ENCODE data around the gene RCOR3.
"Not testable (repeated sequence)": the region's sequence is repeated elsewhere in the genome, so short reads cannot be mapped to it uniquely, and the experiment has no call there.

The RCOR3 gene

DNA sequence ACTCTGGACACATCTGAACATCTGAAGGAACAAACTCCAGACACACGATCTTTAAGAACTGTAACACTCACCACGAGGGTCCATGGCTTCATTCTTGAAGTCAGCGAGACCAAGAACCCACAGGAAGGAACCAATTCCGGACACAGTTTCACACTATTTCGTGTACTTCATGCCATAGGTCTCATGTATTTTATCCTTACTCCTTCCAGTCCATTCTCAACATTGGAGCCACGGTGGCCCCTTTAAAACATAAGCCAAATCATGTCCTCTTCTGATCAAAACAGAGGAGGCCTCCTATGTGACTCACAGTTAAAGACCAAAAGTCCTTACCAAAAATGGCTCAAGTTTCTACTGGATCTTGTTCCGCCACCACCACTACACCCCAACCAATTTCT, 29.8 kb upstream of the RCOR3 start:
- in situ Hi-C loops (cut with MboI; ENCODE audit: low pct_unique_long_range_greater_than_20kb, low sequenced_read_pairs, unreplicated experiment), result no loop called here
- TF ChIP-seq, protein P1, sequence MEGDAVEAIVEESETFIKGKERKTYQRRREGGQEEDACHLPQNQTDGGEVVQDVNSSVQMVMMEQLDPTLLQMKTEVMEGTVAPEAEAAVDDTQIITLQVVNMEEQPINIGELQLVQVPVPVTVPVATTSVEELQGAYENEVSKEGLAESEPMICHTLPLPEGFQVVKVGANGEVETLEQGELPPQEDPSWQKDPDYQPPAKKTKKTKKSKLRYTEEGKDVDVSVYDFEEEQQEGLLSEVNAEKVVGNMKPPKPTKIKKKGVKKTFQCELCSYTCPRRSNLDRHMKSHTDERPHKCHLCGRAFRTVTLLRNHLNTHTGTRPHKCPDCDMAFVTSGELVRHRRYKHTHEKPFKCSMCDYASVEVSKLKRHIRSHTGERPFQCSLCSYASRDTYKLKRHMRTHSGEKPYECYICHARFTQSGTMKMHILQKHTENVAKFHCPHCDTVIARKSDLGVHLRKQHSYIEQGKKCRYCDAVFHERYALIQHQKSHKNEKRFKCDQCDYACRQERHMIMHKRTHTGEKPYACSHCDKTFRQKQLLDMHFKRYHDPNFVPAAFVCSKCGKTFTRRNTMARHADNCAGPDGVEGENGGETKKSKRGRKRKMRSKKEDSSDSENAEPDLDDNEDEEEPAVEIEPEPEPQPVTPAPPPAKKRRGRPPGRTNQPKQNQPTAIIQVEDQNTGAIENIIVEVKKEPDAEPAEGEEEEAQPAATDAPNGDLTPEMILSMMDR (IDR thresholded peaks at IDR 0.05; ENCODE audit: extremely low read depth, insufficient read depth, missing control alignments), result no peak
- DNase-seq (ENCODE audit: low spot score), result no peak

DNA sequence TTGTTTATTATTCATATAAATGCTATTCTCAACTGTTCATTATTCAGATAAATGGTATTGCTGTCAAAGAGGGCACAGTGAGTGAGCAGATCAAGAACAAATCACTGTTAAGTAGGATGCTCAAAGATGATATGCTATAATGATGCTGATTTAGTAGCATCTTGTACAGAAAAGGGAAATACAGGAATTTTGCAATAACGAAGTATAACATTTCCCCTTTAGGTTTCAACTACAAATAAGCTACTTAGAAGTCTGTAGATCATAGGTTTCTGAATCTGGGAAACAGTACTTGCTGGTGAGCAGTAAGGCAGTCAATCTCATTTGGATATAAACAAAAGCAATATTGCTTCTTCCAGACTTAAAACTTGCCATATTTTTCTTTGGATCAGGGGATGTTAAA, 27.3 kb upstream of the RCOR3 start:
- TF ChIP-seq, protein P1 (IDR thresholded peaks at IDR 0.05; ENCODE audit: extremely low read depth, insufficient read depth, missing control alignments), result no peak
- no peak for DNase-seq (ENCODE audit: low spot score)
- in situ Hi-C loops (cut with MboI; ENCODE audit: low pct_unique_long_range_greater_than_20kb, low sequenced_read_pairs, unreplicated experiment), result no loop called here

- DNase-seq (ENCODE audit: low spot score), result no peak
- in situ Hi-C loops (cut with MboI; ENCODE audit: low pct_unique_long_range_greater_than_20kb, low sequenced_read_pairs, unreplicated experiment), result no loop called here
- TF ChIP-seq, protein P1 (IDR thresholded peaks at IDR 0.05; ENCODE audit: extremely low read depth, insufficient read depth, missing control alignments), result no peak
Measured at GRCh38 chr1:211236633-211237320, 22.4 kb upstream of the RCOR3 start.

GRCh38 chr1:211237579-211237978, 21.6 kb upstream of the RCOR3 start:
- no peak for DNase-seq (ENCODE audit: low spot score)
- TF ChIP-seq, protein P1 (IDR thresholded peaks at IDR 0.05; ENCODE audit: extremely low read depth, insufficient read depth, missing control alignments), result no peak
- in situ Hi-C loops (cut with MboI; ENCODE audit: low pct_unique_long_range_greater_than_20kb, low sequenced_read_pairs, unreplicated experiment), result no loop called here

GRCh38 chr1:211240567-211240966, 18.6 kb upstream of the RCOR3 start:
- in situ Hi-C loops (cut with MboI; ENCODE audit: low pct_unique_long_range_greater_than_20kb, low sequenced_read_pairs, unreplicated experiment); DNase-seq (ENCODE audit: low spot score): not testable (repeated sequence)

- TF ChIP-seq, protein P1 (IDR thresholded peaks at IDR 0.05; ENCODE audit: extremely low read depth, insufficient read depth, missing control alignments), result no peak
- in situ Hi-C loops (cut with MboI; ENCODE audit: low pct_unique_long_range_greater_than_20kb, low sequenced_read_pairs, unreplicated experiment), result no loop called here
- no peak for DNase-seq (ENCODE audit: low spot score)
Measured at GRCh38 chr1:211241071-211241470, 18.1 kb upstream of the RCOR3 start.

- in situ Hi-C loops (cut with MboI; ENCODE audit: low pct_unique_long_range_greater_than_20kb, low sequenced_read_pairs, unreplicated experiment); DNase-seq (ENCODE audit: low spot score): not testable (repeated sequence)
Measured at GRCh38 chr1:211243639-211244038, 15.5 kb upstream of the RCOR3 start.

DNA sequence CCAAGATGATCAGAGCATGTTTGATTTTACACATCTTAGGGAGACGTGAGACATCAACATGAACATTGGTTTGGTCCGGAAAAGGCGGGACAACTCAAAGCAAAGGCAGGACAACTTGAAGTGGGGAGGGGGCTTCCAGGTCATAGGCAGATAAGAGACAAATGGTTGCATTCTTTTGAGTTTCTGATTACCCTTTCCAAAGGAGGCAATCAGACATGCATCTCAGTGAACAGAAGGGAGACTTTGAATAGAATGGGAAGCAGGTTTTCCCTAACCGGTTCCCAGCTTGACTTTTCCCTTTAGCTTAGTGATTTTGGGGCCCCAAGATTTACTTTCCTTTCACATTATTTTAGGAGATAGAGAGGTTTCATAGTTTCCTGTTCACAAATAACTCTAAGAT, 12.6 kb upstream of the RCOR3 start:
- DNase-seq (ENCODE audit: low spot score); in situ Hi-C loops (cut with MboI; ENCODE audit: low pct_unique_long_range_greater_than_20kb, low sequenced_read_pairs, unreplicated experiment): not testable (repeated sequence)
